CD4-positive, alpha-beta memory T cell (primary cell): ENCODE results near the gene EVL. TPM values are rescaled to one million over a fixed set of nuclear protein-coding genes. Genes with fewer than 3 reads are reported as not detected.
A peak's percentile ranks its signal among the peaks of the same experiment; 100 is the strongest.

Source experiments
- CTCF ChIA-PET: fragments of 350-600 bp; sonication (Branson Sonifier 250); formaldehyde crosslinking; loops from one replicate; lab custom pipeline; 2021; ENCODE audit warnings: inconsistent platforms; ENCODE audit not compliant: partially characterized antibody; lab: Charles Lee
- POLR2A ChIA-PET: fragments of 350-600 bp; sonication (Branson Sonifier 250); formaldehyde crosslinking; loops from one replicate; lab custom pipeline; 2021; ENCODE audit not compliant: partially characterized antibody; lab: Charles Lee
- DNase-seq, 5 donors: peaks; one replicate each; pipeline versions ENCODE4 v3.0.0 to v3.0.0-alpha.2; 2020 to 2022; ENCODE audit warnings: mixed read lengths in 1 of 5
- H3K27ac ChIP-seq: one replicate; pipeline ENCODE4 v1.7.0; 2013; ENCODE audit warnings: low read depth, low read length
- H3K27me3 ChIP-seq: 2 replicates; pipeline ENCODE4 v1.7.0; 2013; ENCODE audit warnings: mild to moderate bottlenecking, low read length, moderate library complexity; ENCODE audit not compliant: insufficient read depth
- H3K36me3 ChIP-seq: 2 replicates; pipeline ENCODE4 v1.7.0; 2013; ENCODE audit warnings: mild to moderate bottlenecking, low read length, moderate library complexity; ENCODE audit not compliant: insufficient read depth
- H3K4me1 ChIP-seq: 2 replicates; pipeline ENCODE4 v1.7.0; 2013; ENCODE audit warnings: mild to moderate bottlenecking, low read length, moderate library complexity; ENCODE audit not compliant: insufficient read depth
- H3K4me3 ChIP-seq, 2 donors: one replicate each; pipeline ENCODE4 v1.7.0; 2013; ENCODE audit warnings: low read length in 2 of 2, mild to moderate bottlenecking in 1 of 2
- H3K9me3 ChIP-seq, 2 donors: one replicate each; pipeline ENCODE4 v1.7.0; 2013; ENCODE audit warnings: low read length in 2 of 2, control low read depth in 1 of 2; ENCODE audit not compliant: control insufficient read depth in 1 of 2
- H3K27ac Mint-ChIP-seq, 7 donors: one replicate each; pipeline ENCODE4 v1.8.0; 2020 to 2021; ENCODE audit warnings: mixed read lengths in 7 of 7, mild to moderate bottlenecking in 6 of 7, inconsistent platforms in 3 of 7, moderate library complexity in 3 of 7
- H3K27me3 Mint-ChIP-seq, 2 donors: one replicate each; pipeline ENCODE4 v1.8.0; 2020 to 2021; ENCODE audit warnings: mixed read lengths in 2 of 2
- H3K36me3 Mint-ChIP-seq, 2 donors: one replicate each; pipeline ENCODE4 v1.8.0; 2020 to 2021; ENCODE audit warnings: mixed read lengths in 2 of 2, inconsistent platforms in 1 of 2, mild to moderate bottlenecking in 1 of 2
- H3K4me1 Mint-ChIP-seq, 4 donors: one replicate each; pipeline ENCODE4 v1.8.0; 2020 to 2021; ENCODE audit warnings: mixed read lengths in 4 of 4, mild to moderate bottlenecking in 1 of 4
- H3K4me3 Mint-ChIP-seq, 8 donors: one replicate each; pipeline ENCODE4 v1.8.0; 2020 to 2021; ENCODE audit warnings: mixed read lengths in 8 of 8, mild to moderate bottlenecking in 7 of 8, moderate library complexity in 6 of 8, inconsistent platforms in 3 of 8
- H3K9me3 Mint-ChIP-seq, 8 donors: one replicate each; pipeline ENCODE4 v1.8.0; 2020 to 2021; ENCODE audit warnings: mixed read lengths in 8 of 8, mild to moderate bottlenecking in 5 of 8, inconsistent platforms in 3 of 8, moderate library complexity in 1 of 8
- intact Hi-C: fragments of 100-400 bp; cut with micrococcal nuclease; formaldehyde crosslinking; loops from one replicate; pipeline ENCODE4 v1.15.1; 2023
- polyA plus RNA-seq, 2 donors: library from polyadenylated mRNA; unstranded; fragments of 300-500 nt; fragmentation: Illumina TruSeq; gene quantifications; one replicate each; pipeline ENCODE4 v1.2.3, GENCODE V29; 2021
- total RNA-seq, 2 experiments: library from RNA; stranded (reverse); gene quantifications; one replicate each; pipeline ENCODE4 v1.2.3, GENCODE V29; 2021

Gene EVL
- total RNA-seq: 1,000 to 10,000 TPM; 1,287 to 1,352 TPM
- polyA plus RNA-seq: 100 to 1,000 TPM in 1 of 2 donors, 10 to 100 TPM in 1; 81.8 to 147 TPM

- POLR2A ChIA-PET: interaction anchor here (0.5 to 22.7 kb wide), 24 partner anchors 9 to 1758 kb away, joined by 3 to 1011 read pairs (median 6); partner anchors contain the start of gene YY1
- Histone ChIP-seq H3K4me3 (peak within 1 kb of the TSS; percentile 73 to 100), H3K27ac (peak within 1 kb of the TSS; percentile 81), H3K27me3 (no peaks in the 10 kb centered on the region), H3K4me1 (peaks cover 69% of the 10 kb centered on the region), H3K9me3 (no peaks in the 10 kb centered on the region), H3K36me3 (peaks cover 6% of the 10 kb centered on the region)
- intact Hi-C loops: loop anchor here (1.0 to 5.0 kb wide), 5 partner anchors 8 to 583 kb away; partner anchors contain the start of genes CCNK, CYP46A1, SETD3 and WDR25
- H3K4me3 Mint-ChIP-seq: peak within 1 kb of the TSS; percentile 92 to 100 (median 97)
- no peaks in the 10 kb centered on the region for H3K27me3 Mint-ChIP-seq
- H3K4me1 Mint-ChIP-seq: peaks cover 42 to 98% (median 60%) of the 10 kb centered on the region in 4 donors
- peaks cover 27 to 46% of the 10 kb centered on the region in 2 donors for H3K36me3 Mint-ChIP-seq
- H3K27ac Mint-ChIP-seq: peak within 1 kb of the TSS; percentile 95 to 100 (median 100)
- CTCF ChIA-PET: interaction anchor here (1.1 to 34.7 kb wide), 4 partner anchors 10 to 129 kb away, joined by 4 to 1350 read pairs (median 18); no protein-coding TSS in a partner anchor
- no peaks in the 10 kb centered on the region for H3K9me3 Mint-ChIP-seq
- peak; percentile 75 to 86 (median 80) for DNase-seq
Observed at GRCh38 chr14:100065111-100065871, at the start of gene EVL. Gene EVL (plus strand): TSS chr14:100065422. CDS start chr14:100065501, 79 bp downstream.

- no peak overlapping the region for H3K4me3 ChIP-seq
- CTCF ChIA-PET: interaction anchor here (0.6 to 1.3 kb wide), 5 partner anchors 7 to 90 kb away, joined by 3 to 4 read pairs (median 3); no protein-coding TSS in a partner anchor
- Mint-ChIP-seq H3K9me3 (no peaks in the 10 kb centered on the region), H3K4me3 (no peak overlapping the region), H3K4me1 (peaks cover 0 to 6% (median 2%) of the 10 kb centered on the region in 4 donors), H3K36me3 (no peaks in the 10 kb centered on the region), H3K27ac (no peak overlapping the region), H3K27me3 (no peaks in the 10 kb centered on the region)
- H3K27me3 ChIP-seq: no peaks in the 10 kb centered on the region
- H3K27ac ChIP-seq: no peak overlapping the region
- H3K9me3 ChIP-seq: no peaks in the 10 kb centered on the region
- no peaks in the 10 kb centered on the region for H3K4me1 ChIP-seq
- DNase-seq: no peak
- no peaks in the 10 kb centered on the region for H3K36me3 ChIP-seq
- intact Hi-C loops: no loop called here
- POLR2A ChIA-PET: no interaction called here
Observed at GRCh38 chr14:100017553-100017952, 47.7 kb upstream of the EVL start.

- H3K9me3 Mint-ChIP-seq: no peaks in the 10 kb centered on the region
- ChIA-PET POLR2A (no interaction called here), CTCF (interaction anchor here (0.6 kb wide), 1 partner anchor 62 kb away, joined by 3 read pairs; no protein-coding TSS in a partner anchor)
- H3K36me3 Mint-ChIP-seq: no peaks in the 10 kb centered on the region
- Histone ChIP-seq H3K36me3 (no peaks in the 10 kb centered on the region), H3K9me3 (no peaks in the 10 kb centered on the region), H3K27me3 (no peaks in the 10 kb centered on the region), H3K4me3 (no peak overlapping the region), H3K27ac (no peak overlapping the region), H3K4me1 (no peaks in the 10 kb centered on the region)
- no peak for DNase-seq
- intact Hi-C loops: no loop called here
- no peaks in the 10 kb centered on the region for H3K27me3 Mint-ChIP-seq
- peaks cover 0 to 1% (median 0%) of the 10 kb centered on the region in 4 donors for H3K4me1 Mint-ChIP-seq
- H3K4me3 Mint-ChIP-seq: no peak overlapping the region
- H3K27ac Mint-ChIP-seq: no peak overlapping the region
Observed at GRCh38 chr14:100018054-100018453, 47.2 kb upstream of the EVL start.

GRCh38 chr14:100018482-100018881 lies 46.7 kb upstream of the EVL start:
- Mint-ChIP-seq H3K9me3 (no peaks in the 10 kb centered on the region), H3K4me3 (no peak overlapping the region), H3K27ac (no peak overlapping the region), H3K4me1 (no peaks in the 10 kb centered on the region), H3K27me3 (no peaks in the 10 kb centered on the region), H3K36me3 (no peaks in the 10 kb centered on the region)
- POLR2A ChIA-PET: no interaction called here
- no peak overlapping the region for H3K27ac ChIP-seq
- no peaks in the 10 kb centered on the region for H3K9me3 ChIP-seq
- no peak for DNase-seq
- no peaks in the 10 kb centered on the region for H3K36me3 ChIP-seq
- CTCF ChIA-PET: interaction anchor here (1.5 kb wide), 1 partner anchor 174 kb away, joined by 4 read pairs; no protein-coding TSS in a partner anchor
- H3K4me1 ChIP-seq: no peaks in the 10 kb centered on the region
- H3K27me3 ChIP-seq: no peaks in the 10 kb centered on the region
- intact Hi-C loops: no loop called here
- no peak overlapping the region for H3K4me3 ChIP-seq

GRCh38 chr14:100019156-100019744 lies 46.0 kb upstream of the EVL start:
- no peak overlapping the region for H3K27ac Mint-ChIP-seq
- Histone ChIP-seq H3K27me3 (no peaks in the 10 kb centered on the region), H3K4me3 (no peak overlapping the region), H3K27ac (no peak overlapping the region), H3K9me3 (no peaks in the 10 kb centered on the region), H3K4me1 (no peaks in the 10 kb centered on the region), H3K36me3 (no peaks in the 10 kb centered on the region)
- POLR2A ChIA-PET: no interaction called here
- intact Hi-C loops: no loop called here
- DNase-seq: no peak
- no peaks in the 10 kb centered on the region for H3K36me3 Mint-ChIP-seq
- H3K27me3 Mint-ChIP-seq: no peaks in the 10 kb centered on the region
- H3K9me3 Mint-ChIP-seq: no peaks in the 10 kb centered on the region
- no peaks in the 10 kb centered on the region for H3K4me1 Mint-ChIP-seq
- CTCF ChIA-PET: interaction anchor here (1.5 kb wide), 1 partner anchor 174 kb away, joined by 4 read pairs; no protein-coding TSS in a partner anchor
- H3K4me3 Mint-ChIP-seq: no peak overlapping the region

- intact Hi-C loops: no loop called here
Observed at GRCh38 chr14:100020629-100021028, 44.6 kb upstream of the EVL start.

More at GRCh38 chr14:100020629-100021028, 44.6 kb upstream of the EVL start:
- Histone ChIP-seq H3K4me1 (no peaks in the 10 kb centered on the region), H3K27ac (no peak overlapping the region), H3K36me3 (no peaks in the 10 kb centered on the region), H3K27me3 (no peaks in the 10 kb centered on the region), H3K9me3 (no peaks in the 10 kb centered on the region), H3K4me3 (no peak overlapping the region)
- POLR2A ChIA-PET: no interaction called here
- no peaks in the 10 kb centered on the region for H3K36me3 Mint-ChIP-seq
- peak overlapping the region in 1 of 7 donors; percentile 11 for H3K27ac Mint-ChIP-seq
- no peak for DNase-seq
- no peak overlapping the region for H3K4me3 Mint-ChIP-seq
- H3K4me1 Mint-ChIP-seq: peaks cover 5 to 9% (median 6%) of the 10 kb centered on the region in 4 donors
- H3K27me3 Mint-ChIP-seq: no peaks in the 10 kb centered on the region
- CTCF ChIA-PET: interaction anchor here (0.6 kb wide), 1 partner anchor 79 kb away, joined by 3 read pairs; no protein-coding TSS in a partner anchor
- H3K9me3 Mint-ChIP-seq: no peaks in the 10 kb centered on the region
